Ramos (cell line): ENCODE measurements around the gene SARNP.
"Not testable (repeated sequence)": the region's sequence is repeated elsewhere in the genome, so short reads cannot be mapped to it uniquely, and the experiment has no call there.

Experiments
- in situ Hi-C: fragments of 300-500 bp; cut with MboI; formaldehyde crosslinking; loops from one replicate; pipeline ENCODE4 v1.14.3; 2022; ENCODE audit warnings: low sequenced_read_pairs; ENCODE audit not compliant: unreplicated experiment

The SARNP gene, protein sequence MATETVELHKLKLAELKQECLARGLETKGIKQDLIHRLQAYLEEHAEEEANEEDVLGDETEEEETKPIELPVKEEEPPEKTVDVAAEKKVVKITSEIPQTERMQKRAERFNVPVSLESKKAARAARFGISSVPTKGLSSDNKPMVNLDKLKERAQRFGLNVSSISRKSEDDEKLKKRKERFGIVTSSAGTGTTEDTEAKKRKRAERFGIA

DNA sequence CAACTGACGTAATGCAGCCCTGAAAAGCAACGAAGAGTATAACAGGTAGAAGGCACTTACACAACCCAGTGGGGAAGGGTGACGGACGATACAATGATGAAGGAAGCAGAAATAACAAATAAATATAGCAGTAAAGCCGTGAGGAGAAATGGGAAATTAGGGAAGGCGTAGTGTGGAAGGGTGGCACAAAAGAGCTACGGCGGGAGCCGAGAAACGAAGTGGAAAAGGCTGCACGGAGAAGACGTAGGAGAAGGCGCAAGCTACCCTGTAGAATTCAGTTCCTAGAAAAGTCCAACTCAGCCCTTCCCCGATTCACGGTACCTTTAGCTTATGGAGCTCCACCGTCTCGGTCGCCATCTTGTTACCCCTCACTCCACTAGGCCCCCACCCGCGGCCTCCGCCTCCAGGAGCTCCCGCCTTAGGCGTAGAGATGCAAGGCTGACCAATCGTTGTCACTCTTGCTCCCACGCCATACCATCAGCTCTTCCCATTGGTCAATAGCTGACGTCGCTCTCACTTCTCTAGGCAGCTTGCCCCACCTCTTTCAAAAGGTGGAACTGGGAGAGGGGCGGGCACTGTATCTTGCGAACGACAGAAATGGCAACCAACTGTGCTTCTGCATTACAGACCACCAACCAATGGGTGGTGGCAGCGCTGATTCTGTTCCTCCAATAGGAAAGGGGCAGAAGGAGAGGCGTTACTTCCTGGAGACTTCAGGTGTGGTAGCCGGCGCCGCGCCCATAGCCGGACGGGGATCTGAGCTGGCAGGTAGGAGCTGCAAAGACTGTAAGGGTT, at the start of gene SARNP, which contains the start of gene ORMDL2:
TSS of gene SARNP (minus strand) at position 380 of the 795 bp plus-strand sequence. CDS start at position 357, 23 bp downstream.
TSS of gene ORMDL2 (plus strand) at position 697 of the 795 bp plus-strand sequence. CDS start 959 bp downstream, outside the sequence.
- in situ Hi-C loops = no loop called here

DNA sequence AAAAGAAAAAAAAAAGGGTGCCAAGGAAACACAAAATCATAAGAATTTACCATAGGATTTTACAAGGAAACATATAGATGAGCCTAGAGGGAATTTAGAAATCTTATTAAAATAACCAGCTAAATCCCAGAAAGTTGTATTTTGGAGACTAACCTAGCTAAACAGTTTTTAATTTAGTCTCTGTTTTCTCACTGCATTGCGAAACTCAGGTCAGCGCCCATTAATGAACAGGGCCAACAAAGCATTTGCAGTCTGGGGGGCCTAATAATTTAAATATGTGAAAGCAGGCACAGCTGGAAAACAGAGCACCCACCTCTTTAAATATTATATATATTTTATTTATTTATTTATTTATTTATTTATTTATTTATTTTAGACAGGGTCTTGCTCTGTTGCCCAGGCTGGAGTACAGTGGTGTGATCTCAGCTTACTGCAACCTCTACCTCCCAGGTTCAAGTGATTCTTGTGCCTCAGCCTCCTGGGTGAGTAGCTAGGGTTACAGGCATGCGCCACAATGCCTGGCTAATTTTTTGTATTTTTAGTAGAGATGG, 49.0 kb upstream of the SARNP start:
- in situ Hi-C loops = not testable (repeated sequence)

DNA sequence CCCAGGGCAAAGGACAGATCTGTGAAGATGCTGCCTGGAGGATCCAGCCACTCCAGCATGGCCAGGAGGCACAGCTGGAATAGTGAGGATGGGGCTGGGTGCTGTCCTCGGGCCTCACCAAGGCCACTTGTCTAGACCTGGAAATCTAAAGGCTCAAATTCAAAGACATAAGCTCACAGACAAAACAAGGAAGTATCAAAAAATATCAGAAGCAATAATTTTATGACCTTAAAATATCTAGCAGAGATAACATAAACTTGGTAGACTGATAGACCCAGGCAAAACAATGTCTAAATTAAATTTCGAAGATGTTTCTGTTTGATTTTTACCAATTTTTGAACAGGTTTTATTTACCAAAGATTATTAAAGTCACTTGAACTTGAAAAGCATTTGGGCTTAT, 47.8 kb upstream of the SARNP start:
- in situ Hi-C loops = no loop called here

DNA sequence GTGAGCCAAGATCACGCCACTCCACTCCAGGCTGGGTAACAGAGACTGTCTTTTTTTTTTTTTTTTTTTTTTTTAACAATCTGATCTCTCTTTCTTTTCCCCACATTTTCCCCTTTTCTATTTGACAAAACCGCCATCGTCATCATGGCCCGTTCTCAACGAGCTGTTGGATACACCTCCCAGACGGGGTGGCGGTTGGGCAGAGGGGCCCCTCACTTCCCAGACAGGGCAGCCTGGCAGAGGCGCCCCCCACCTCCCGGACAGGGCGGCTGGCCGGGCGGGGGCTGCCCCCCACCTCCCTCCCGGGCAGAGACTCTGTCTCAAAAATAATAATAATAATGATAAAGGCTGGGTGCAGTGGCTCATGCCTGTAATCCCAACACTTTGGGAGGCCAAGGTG, 45.4 kb upstream of the SARNP start:
- in situ Hi-C loops = not testable (repeated sequence)

DNA sequence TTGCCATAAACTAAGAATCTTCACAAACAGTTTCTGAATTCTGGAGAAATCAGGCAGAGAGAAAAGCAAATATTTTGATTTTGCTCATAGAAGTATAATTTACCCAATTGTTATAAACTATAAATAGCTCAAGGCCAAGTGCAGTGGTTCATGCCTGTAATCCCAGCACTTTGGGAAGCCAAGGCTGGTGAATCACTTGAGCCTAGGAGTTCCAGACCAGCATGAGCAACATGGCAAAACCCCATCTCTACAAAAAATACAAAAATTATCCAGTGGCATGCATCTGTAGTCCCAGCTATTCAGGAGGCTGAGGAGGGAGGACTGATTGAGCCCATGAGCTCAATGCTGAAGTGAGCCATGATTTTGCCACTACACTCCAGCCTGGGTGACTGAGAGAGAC, 44.8 kb upstream of the SARNP start:
- in situ Hi-C loops = no loop called here

DNA sequence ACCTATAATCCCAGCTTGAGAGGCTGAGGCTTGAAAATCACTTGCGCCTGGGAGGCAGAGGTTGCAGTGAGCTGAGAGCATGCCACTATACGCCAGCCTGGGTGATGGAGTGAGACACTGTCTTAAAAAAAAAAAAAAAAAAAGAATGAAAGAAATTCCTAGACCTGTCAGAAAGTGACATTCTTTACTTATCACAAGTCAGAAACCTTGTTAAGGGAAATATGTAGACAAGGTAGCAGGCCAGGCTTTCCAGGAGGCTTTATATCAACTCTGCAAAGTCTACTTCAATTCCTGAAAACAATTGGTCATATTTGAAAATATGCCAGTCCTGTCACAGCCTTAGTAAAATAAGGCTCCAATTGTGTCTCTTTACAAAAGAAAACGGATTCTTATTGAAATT, 44.3 kb upstream of the SARNP start:
- in situ Hi-C loops = no loop called here

DNA sequence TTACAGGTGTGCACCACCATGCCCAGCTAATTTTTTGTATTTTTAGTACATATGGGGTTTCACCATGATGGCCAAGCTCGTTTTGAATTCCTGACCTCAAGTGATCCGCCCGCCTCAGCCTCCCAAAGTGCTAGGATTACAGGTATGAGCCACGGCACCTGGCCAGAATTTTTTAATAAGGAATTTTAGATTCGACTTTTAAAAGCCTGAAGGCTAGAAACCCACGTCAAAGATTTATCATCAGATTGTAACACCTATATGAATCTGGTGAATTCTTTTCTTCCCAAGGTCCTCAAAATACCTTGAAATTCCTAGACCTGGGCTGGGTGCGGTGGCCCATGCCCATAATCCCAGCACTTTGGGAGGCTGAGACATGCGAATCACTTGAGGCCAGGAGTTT, 43.9 kb upstream of the SARNP start:
- in situ Hi-C loops = no loop called here

DNA sequence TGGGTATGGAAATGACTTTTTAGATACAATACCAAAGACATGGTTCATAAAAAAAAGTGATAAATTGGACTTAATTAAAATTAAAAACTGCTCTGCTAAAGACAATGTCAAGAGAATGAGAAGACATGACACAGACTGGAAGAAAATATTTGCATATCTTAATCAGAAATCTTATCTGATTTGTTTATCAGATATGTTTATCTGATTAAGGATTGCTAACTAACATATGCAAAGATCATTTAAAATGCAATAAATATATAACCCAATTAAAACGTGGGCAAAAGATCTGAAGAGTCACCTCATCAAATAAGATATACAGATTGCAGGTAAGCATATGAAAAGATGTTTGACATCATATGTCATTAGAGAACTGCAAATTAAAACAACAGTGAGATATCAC, 35.2 kb upstream of the SARNP start:
- in situ Hi-C loops = no loop called here

DNA sequence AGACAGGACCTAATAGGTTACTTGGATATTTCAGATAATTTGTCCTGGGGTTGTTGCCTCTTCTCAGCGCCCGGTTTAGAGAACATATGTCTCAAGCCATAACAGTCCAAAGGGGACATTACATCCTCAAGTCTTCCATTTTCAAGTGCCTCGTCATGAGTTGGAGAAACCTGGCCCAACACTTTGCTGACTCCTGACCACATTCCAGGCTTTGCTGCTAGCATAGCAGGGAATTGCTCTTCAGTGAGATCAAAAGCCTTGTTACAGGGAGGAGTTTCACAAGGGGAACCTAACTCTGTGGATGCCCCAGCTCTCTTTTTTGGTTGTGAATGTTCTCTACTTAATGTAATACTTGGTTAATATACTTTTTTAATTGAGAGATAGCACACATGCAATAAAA, 33.4 kb upstream of the SARNP start:
- in situ Hi-C loops = no loop called here

DNA sequence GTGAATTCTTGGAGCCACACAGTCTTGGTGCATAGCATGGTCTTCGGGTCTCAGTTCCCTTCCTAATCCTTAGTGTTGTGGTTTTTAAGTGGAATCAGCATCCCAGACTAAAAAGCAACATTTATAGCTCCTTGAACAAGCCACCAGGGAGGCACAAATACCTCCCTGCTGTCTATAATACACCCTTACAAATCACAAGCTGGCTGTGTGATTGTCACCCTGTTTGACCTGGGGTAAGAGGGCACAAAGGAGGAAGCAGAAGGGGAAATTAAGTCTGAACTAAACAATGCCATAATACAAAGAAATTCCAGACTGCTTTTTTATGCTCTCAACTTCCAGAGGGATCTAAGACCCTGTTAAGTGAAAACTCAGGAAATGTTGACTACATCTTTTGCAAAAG, 32.9 kb upstream of the SARNP start:
- in situ Hi-C loops = no loop called here

DNA sequence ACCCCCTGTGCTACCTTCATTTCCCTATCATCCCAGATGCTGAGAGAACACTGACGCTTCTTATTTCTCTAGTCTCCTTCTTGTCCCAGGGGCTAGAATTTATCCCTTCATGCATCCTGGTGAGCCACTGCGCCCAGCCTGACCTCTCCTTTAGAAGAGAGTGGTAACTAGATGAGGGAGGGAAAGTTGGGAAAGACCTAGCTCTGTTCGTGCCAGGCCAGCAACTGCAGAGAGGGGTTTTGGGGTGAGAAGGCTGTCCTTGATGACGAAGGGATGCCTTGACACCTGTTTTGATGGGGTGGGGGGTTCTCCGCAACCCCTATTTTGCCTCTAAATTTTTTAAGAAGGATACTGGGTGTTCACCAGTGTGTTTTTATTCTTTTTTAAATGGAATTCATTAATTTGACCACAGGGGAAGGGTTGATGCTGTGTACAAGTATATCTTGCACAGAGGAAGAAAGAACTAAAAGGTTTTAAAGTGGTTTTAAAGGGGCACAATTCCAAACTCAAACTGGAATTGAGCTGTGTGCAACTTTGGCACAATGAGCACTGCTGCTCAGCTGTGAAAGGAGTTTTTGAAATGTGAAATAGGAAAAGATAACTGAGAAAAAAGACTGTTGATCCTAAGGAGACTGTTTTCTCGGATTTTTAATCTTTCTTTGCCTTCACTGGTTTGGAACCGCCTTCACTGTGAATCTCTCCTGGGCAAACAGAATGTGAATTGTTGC, 32.3 kb upstream of the SARNP start:
- in situ Hi-C loops = no loop called here

DNA sequence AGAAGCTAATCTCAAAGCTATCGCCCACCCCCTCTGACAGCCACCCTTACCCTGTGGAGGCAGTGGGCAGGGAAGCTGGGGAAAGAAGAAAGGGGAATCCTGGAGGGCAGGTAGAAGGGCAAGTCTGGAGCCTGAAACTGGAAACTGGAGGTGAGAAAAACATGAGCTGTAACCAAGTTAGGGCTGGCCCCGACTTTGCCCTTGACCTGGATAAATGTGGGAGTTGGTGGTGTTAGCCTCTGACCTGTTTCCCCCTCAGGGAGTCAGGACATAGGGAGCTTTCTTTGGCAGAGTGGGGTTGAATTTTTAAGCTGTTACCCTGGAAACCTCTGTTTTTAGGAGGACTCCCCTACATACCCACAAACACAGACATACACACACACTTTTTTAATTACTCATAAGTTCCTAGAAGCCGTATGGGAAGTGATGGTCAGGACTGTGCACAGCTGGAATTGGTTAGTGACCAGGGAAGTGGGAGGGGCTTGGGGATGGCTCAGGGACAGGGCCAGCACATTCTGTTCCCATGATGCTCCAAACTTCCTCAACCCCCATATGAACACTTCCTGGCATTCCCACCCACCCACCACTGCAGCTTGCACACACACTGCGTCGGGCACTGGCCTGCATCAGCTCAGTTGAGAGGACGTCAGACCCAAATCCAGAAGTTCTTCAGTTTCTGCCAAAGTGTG, 30.2 kb upstream of the SARNP start:
- in situ Hi-C loops = no loop called here

DNA sequence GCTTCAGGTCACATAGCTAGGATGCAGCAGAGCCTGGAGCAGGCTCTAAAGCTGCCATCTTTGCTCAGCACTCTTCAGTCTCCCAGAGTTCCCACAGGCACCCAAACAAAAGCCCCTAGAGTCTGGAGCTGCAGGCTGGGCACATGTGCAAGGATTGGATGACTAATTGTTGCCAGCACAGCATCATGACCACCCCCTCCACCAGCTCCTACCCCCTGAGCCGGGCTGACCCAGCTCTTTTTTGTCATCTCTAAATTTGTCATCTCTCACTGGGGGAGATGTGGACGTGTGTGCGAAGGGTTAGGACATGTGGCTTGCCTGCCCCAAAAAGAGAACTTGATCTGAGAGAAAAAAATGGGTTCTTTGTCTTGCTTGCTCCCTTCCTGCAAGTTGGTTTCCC, 29.5 kb upstream of the SARNP start:
- in situ Hi-C loops = no loop called here

DNA sequence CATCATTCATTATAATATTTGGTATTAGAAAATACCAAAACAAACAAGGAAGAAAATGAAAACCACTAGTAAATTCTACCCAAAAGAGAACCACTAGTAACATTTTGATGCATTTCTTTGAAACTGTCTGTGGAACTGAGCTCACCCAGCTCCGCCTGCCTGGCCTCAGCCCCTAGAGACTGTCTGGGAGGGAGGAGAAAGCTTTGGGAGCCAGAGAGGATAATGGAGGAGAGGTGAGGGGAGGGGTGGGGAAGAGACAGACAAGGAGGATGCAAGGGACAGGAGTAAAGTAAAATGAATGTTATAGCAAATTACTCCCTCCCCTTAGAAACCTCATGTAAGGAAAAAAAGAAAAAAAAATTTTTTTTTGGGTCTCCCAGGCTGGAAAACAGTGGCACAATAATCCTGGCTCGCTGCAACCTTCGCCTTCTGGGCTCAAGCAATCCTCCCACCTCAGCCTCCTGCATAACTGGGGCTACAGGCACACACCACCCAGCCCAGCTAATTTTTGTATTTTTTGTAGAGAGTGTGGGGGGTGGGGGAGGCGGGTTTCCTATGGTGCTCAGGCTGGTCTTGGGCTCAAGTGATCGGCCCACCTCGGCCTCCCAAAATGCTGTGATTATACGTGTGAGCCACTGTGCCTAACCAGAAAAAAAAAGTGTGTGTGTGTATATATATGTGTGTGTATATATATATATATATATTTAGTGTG, 28.4 kb upstream of the SARNP start:
- in situ Hi-C loops = no loop called here

DNA sequence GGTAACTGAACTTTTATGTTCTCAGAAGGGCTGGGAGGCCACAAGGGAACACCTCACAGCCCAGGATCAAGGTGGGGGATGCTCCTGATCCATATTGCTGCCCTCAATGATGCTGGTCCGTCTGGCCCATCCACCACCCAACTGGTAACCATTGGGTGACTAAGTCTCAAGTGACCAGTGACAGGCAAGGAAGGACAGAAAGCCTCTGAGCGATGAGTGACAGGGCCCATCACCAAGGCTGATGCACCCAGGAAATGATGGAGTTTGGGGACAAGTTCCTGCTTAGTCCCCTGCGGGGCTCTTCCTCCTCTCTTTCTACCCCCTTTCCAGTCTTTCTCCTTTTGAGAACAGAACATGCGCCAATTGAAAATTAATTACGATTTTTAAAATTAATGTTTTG, 27.8 kb upstream of the SARNP start:
- in situ Hi-C loops = no loop called here

DNA sequence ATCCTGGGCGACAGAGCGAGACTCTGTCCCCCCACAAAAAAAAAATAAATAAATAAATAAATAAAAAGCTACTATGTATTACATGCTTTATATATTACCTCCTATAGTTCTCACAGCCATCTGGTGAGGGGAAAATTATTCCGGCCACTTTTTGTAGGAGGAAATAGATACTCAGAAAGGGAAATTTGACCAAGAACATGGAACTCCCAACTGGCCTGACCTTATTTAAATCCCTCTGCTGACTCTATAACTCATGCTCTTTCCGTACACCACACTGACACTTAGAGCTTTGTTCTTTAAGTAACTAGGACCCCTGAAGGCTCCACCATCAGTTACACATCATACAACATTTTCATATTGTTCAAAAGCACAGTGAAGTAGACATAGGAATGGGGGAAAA, 27.4 kb upstream of the SARNP start:
- in situ Hi-C loops = no loop called here

DNA sequence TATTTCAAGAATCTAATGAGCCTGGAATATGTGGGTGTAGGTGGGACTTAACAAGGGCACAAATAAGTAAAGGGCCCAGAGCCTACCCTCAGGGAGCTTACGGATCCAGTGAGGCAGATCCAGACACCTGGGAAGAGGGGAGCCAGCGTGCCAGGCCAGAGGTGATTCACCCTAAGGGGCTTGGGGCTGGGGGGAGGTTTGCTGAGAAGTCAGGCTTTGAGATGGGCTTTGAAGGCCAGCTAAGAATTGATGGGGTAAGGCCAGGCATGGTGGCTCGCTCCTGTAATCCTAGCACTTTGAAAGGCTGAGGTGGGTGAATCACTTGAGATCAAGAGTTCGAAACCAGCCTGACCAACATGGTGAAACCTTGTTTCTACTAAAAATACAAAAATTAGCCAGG, 25.9 kb upstream of the SARNP start:
- in situ Hi-C loops = no loop called here

DNA sequence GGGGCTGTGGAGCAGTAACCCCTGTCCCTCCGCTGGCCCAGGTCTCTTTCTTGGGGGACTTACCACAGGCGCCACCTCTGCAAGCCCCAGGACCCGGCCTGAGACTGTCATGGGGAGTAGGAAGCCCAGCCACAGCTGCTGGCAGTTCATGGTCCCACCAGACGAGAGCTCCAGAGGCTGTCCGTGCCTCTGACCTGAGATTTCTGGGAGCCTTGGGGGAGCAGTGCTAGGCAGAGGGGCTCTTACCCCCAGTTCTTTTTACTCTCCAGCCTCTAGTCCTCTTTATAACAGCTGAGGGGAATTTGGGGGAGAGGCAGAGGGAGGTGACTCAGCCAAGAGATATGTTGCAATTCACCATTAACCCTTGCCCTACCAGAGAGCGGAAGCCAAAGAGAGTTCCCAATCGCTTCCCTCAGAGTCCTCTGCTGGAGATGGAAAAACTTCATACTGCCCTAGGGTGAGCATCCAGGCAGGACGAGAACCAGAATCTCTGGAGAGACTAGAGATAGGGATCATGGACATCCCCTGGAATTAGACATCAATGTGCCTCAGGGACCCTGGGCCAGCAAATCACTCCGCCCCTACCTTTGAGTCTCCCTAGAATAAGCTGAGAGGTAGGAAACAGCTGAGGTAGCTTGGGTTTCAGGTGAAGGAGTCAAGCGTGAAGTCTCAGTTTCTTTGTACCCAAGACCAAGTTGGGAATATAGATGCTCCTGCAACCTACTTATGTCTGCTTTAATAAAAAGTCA, 25.3 kb upstream of the SARNP start, which contains the start of gene MMP19:
TSS of gene MMP19 (minus strand) at position 256 of the 749 bp plus-strand sequence. CDS start at position 150, 106 bp downstream.
- in situ Hi-C loops = no loop called here
